Upper lobe of right lung (tissue), 1 donor: ENCODE measurements around the gene LRP1B. TPM values are rescaled to one million over a fixed set of nuclear protein-coding genes. Genes with fewer than 3 reads are reported as not detected.

Experiments used
- ATAC-seq: fragments of 200-7000 bp; cut with Tn5 transposase; one replicate; pipeline ENCODE4 v1.9.1; 2020; ENCODE audit warnings: mild to moderate bottlenecking, moderate library complexity
- DNase-seq: peaks from one replicate; pipeline ENCODE4 v3.0.0-alpha.2; 2020
- H3K27ac ChIP-seq: fragments of 200-600 bp; one replicate; pipeline ENCODE4 v1.8.0; 2022
- H3K27me3 ChIP-seq: fragments of 200-600 bp; one replicate; pipeline ENCODE4 v1.8.0; 2022; ENCODE audit warnings: mild to moderate bottlenecking
- H3K36me3 ChIP-seq: fragments of 200-600 bp; one replicate; pipeline ENCODE4 v1.8.0; 2022
- H3K4me1 ChIP-seq: fragments of 200-600 bp; one replicate; pipeline ENCODE4 v1.8.0; 2022
- H3K4me3 ChIP-seq: fragments of 200-600 bp; one replicate; pipeline ENCODE4 v1.8.0; 2022; ENCODE audit warnings: mild to moderate bottlenecking
- H3K9me3 ChIP-seq: fragments of 200-600 bp; one replicate; pipeline ENCODE4 v1.8.0; 2022
- CTCF ChIP-seq: fragments of 200-600 bp; IDR thresholded peaks from one replicate; pipeline ENCODE4 v1.8.0; 2022; ENCODE audit warnings: antibody characterized with exemption
- intact Hi-C: fragments of 100-400 bp; cut with DNase I; formaldehyde crosslinking; loops from one replicate; pipeline ENCODE4 v1.11.0; 2022
- total RNA-seq: library from RNA; stranded (reverse); fragmentation: NEBNext Ultra II Directional; extraction: Animal tissue kit (Norgen Biotek cat#: 25700); gene quantifications from one replicate; pipeline ENCODE4 v1.2.1, GENCODE V29; 2021
- donor health status: DM: no; HTN: yes; CAD: no; lungs with severe emphysema.

The LRP1B gene
- total RNA-seq, 1 donor from 2014 or later, result 0.12 TPM

- Histone ChIP-seq H3K9me3 (no peaks in the 10 kb centered on the region), H3K36me3 (no peaks in the 10 kb centered on the region), H3K27ac (no peak overlapping the region), H3K4me3 (no peak overlapping the region), H3K27me3 (no peaks in the 10 kb centered on the region), H3K4me1 (no peaks in the 10 kb centered on the region)
- no peak for TF ChIP-seq CTCF
- ATAC-seq, result no peak
- no peak for DNase-seq
- intact Hi-C loops, result no loop called here
These were observed 316.7 kb downstream of the LRP1B start for GRCh38 chr2:141814150-141814549.

GRCh38 chr2:141810148-141810547 lies 320.7 kb downstream of the LRP1B start:
- Histone ChIP-seq H3K36me3 (no peaks in the 10 kb centered on the region), H3K27ac (no peak overlapping the region), H3K4me3 (no peak overlapping the region), H3K9me3 (no peaks in the 10 kb centered on the region), H3K4me1 (no peaks in the 10 kb centered on the region), H3K27me3 (no peaks in the 10 kb centered on the region)
- no peak for TF ChIP-seq CTCF
- intact Hi-C loops, result no loop called here
- DNase-seq (no peak), ATAC-seq (no peak)

GRCh38 chr2:141806090-141806489 lies 324.7 kb downstream of the LRP1B start:
- Histone ChIP-seq H3K4me3 (no peak overlapping the region), H3K27ac (no peak overlapping the region), H3K9me3 (no peaks in the 10 kb centered on the region), H3K4me1 (no peaks in the 10 kb centered on the region), H3K36me3 (no peaks in the 10 kb centered on the region), H3K27me3 (no peaks in the 10 kb centered on the region)
- intact Hi-C loops, result no loop called here
- TF ChIP-seq CTCF, result no peak
- DNase-seq, result no peak
- no peak for ATAC-seq

GRCh38 chr2:141805302-141805701 lies 325.5 kb downstream of the LRP1B start:
- no peaks in the 10 kb centered on the region for H3K4me1 ChIP-seq
- no peaks in the 10 kb centered on the region for H3K9me3 ChIP-seq
- no peak for TF ChIP-seq CTCF
- DNase-seq (no peak), ATAC-seq (no peak)
- intact Hi-C loops, result no loop called here
- no peak overlapping the region for H3K4me3 ChIP-seq
- H3K27me3 ChIP-seq, result no peaks in the 10 kb centered on the region
- H3K27ac ChIP-seq, result no peak overlapping the region
- H3K36me3 ChIP-seq, result no peaks in the 10 kb centered on the region

- Histone ChIP-seq H3K36me3 (no peaks in the 10 kb centered on the region), H3K4me1 (no peaks in the 10 kb centered on the region), H3K27ac (no peak overlapping the region), H3K27me3 (no peaks in the 10 kb centered on the region), H3K9me3 (no peaks in the 10 kb centered on the region), H3K4me3 (no peak overlapping the region)
- intact Hi-C loops, result no loop called here
- TF ChIP-seq CTCF, result no peak
- no peak for ATAC-seq
- DNase-seq, result no peak
These were observed 334.4 kb downstream of the LRP1B start for GRCh38 chr2:141796449-141796848.

GRCh38 chr2:141791521-141791920 lies 339.3 kb downstream of the LRP1B start:
- H3K4me3 ChIP-seq, result no peak overlapping the region
- H3K4me1 ChIP-seq, result no peaks in the 10 kb centered on the region
- H3K27me3 ChIP-seq, result no peaks in the 10 kb centered on the region
- no peaks in the 10 kb centered on the region for H3K36me3 ChIP-seq
- no peak for ATAC-seq
- DNase-seq, result no peak
- no peak for TF ChIP-seq CTCF
- no peaks in the 10 kb centered on the region for H3K9me3 ChIP-seq
- intact Hi-C loops, result no loop called here
- H3K27ac ChIP-seq, result no peak overlapping the region
